Measurements from ENCODE around the gene KLRC1.

DNA sequence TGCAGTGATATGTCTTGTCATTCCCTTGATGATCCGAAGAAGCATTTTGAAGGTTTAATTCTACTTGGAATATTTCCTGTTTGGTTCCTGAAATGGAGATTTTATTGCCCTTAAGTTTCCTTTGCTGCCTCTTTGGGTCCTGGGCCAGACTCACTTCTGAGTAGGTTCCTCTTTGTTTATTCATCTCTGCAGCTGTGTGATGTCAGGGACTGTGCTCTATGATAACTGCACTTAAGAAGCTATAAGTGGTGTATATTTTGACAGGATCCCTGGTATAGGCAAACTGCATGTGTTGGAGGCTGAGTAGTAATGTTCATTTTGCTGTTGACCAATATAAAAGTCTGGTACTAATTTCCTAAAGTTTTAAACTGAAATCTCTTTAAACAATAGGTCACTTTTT lies 43.8 kb downstream of the KLRC1 start, which contains the start of gene KLRC4:
- TF ChIP-seq, protein P1, sequence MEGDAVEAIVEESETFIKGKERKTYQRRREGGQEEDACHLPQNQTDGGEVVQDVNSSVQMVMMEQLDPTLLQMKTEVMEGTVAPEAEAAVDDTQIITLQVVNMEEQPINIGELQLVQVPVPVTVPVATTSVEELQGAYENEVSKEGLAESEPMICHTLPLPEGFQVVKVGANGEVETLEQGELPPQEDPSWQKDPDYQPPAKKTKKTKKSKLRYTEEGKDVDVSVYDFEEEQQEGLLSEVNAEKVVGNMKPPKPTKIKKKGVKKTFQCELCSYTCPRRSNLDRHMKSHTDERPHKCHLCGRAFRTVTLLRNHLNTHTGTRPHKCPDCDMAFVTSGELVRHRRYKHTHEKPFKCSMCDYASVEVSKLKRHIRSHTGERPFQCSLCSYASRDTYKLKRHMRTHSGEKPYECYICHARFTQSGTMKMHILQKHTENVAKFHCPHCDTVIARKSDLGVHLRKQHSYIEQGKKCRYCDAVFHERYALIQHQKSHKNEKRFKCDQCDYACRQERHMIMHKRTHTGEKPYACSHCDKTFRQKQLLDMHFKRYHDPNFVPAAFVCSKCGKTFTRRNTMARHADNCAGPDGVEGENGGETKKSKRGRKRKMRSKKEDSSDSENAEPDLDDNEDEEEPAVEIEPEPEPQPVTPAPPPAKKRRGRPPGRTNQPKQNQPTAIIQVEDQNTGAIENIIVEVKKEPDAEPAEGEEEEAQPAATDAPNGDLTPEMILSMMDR (conservative IDR thresholded peaks at IDR 0.05; ENCODE audit: low read depth, low read length): no peak
- no peak for TF ChIP-seq EZH2 (IDR thresholded peaks at IDR 0.05; ENCODE audit: borderline replicate concordance, low read depth, low read length, poor library complexity, severe bottlenecking)

Measured in A673 (cell line).